GM12874 (cell line): ENCODE data around the gene PRDM16.

Source experiments
- CTCF ChIP-seq: IDR thresholded peaks from 2 replicates; pipeline ENCODE4 v1.5.1; 2011; ENCODE audit warnings: low read depth, mild to moderate bottlenecking, control low read depth, low read length, moderate library complexity; ENCODE audit not compliant: insufficient read depth

PRDM16 gene

GRCh38 chr1:3466366-3467075, 397.5 kb downstream of the PRDM16 start:
- TF ChIP-seq CTCF: no peak

DNA sequence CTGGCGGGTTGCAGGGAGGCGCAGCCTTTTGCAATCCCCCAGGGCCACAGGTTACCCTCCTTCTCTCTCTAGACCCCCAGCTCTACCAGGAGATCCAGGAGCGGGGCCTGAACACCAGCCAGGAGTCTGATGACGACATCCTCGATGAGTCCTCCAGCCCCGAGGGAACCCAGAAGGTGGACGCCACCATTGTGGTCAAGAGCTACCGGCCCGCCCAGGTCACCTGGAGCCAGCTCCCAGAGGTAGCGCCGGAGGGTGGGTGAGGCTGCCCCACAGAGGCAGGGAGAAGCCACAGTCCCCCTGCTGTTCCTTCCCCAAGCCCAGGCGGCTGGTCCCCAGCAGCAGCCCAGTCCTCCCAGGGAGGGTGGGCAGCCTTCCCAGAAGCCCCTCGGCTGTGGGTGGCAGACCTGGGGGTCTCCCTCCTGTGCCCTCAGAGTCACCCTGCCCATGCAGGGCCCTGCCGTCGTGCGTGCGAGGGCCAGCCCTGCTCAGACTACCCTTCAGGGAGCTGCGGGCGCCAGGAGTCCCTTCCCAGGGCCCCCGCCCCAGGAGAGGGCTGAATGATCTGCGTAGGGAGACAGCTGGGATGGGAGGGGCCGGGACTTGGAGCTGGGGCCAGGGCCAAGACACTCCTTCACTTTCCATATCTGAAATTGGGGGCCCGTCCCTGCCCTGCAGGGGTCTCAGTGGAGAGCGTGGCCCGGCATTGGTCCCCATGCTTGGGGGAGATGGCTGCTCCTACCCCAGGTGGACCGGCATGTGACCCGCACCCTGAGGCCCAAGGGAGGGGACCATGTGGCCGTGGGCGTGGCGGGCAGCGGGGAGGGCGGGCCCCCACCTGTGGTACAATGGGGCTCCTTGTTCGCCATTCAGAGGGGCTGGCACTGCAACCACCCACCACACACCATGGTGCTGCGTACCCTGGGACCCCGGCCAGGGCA, 398.4 kb downstream of the PRDM16 start:
- TF ChIP-seq CTCF: no peak

GRCh38 chr1:3468236-3469103, 399.5 kb downstream of the PRDM16 start:
- no peak for TF ChIP-seq CTCF

- no peak for TF ChIP-seq CTCF
These were observed 400.3 kb downstream of the PRDM16 start for GRCh38 chr1:3469104-3469848.

DNA sequence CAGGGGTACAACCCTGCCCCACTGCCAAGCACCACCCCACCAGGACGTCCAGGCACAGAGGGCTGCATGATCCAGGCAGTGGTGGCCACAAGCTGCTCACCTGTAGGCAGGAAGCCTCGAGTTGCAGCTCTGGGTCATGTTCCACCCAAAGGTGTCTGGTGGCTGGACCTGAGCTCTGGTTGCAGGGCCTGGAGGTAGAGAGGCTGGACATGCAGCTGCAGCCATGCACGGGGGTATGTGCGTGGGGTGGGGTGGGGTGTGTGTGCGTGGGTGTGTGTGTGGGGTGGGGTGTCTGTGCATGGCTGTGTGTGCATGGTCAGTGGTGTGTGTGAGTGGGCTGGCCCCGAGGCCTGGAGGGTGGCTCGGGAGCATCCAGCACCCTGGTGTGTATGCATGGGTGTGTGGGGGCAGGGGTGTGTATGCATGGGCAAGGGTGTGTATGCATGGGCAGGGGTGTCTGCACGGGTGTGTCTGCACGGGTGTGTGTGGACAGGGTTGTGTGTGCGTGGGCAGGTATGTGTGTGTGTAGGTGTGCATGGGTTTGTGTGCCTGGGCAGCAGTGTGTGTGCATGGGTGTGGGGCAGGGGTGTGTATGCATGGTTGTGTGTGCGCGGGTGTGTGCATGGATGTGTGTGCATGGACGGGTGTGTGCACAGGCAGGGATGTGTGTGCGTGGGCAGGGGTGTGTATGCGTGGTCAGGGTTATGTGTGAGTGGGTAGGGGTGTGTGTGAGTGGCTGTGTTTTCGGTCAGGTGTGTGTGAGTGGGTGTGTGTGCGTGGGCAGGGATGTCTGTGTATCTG, 401.0 kb downstream of the PRDM16 start:
- TF ChIP-seq CTCF: no peak

DNA sequence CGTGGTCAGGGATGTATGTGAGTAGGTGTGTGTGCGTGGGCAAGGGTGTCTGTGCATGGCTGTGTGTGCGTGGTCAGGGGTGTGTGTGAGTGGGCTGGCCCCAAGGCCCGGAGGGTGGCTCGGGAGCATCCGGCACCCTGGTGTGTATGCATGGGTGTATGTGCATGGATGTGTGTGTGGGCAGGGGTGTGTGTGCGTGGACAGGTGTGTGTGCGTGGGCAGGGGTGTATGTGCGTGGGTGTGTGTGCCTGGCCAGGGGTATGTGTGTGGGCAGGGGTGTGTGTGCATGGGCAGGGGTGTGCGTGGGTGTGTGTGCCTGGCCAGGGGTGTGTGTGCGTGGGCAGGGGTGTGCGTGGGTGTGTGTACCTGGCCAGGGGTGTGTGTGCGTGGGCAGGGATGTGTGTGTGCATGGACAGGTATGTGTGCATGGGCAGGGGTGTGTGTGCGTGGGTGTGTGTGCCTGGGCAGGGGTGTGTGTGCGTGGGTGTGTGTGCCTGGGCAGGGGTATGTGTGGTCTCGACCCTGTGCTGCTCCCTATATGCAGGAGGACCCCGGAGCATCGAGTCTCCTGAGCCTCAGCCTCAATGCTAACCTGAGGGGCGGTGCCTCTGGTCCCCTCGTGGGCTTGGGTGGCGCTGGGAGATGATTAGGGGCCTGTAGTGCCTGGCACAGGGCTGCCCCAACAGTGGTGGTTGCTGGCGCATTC, 401.8 kb downstream of the PRDM16 start:
- TF ChIP-seq CTCF: no peak
